Colonic mucosa (tissue), 4 donors: ENCODE measurements around the gene SLC24A5. TPM values are rescaled to one million over a fixed set of nuclear protein-coding genes. Genes with fewer than 3 reads are reported as not detected.

Experiments used
- DNase-seq: peaks from one replicate; pipeline ENCODE4 v3.0.0-alpha.2; 2020
- H3K27ac ChIP-seq: fragments of 200-600 bp; one replicate; pipeline ENCODE4 v1.8.0; 2021
- H3K27me3 ChIP-seq: fragments of 200-600 bp; one replicate; pipeline ENCODE4 v1.8.0; 2021
- H3K36me3 ChIP-seq: fragments of 200-600 bp; one replicate; pipeline ENCODE4 v1.8.0; 2021
- H3K4me1 ChIP-seq: fragments of 200-600 bp; one replicate; pipeline ENCODE4 v1.8.0; 2021; ENCODE audit warnings: mild to moderate bottlenecking
- H3K4me3 ChIP-seq: fragments of 200-600 bp; one replicate; pipeline ENCODE4 v1.8.0; 2021
- H3K9ac ChIP-seq, 2 donors: one replicate each; pipeline ENCODE4 v1.7.0; 2013; ENCODE audit warnings: control low read depth in 2 of 2, low read depth in 2 of 2, low read length in 2 of 2
- H3K9me3 ChIP-seq: fragments of 200-600 bp; one replicate; pipeline ENCODE4 v1.8.0; 2021
- CTCF ChIP-seq: fragments of 200-600 bp; IDR thresholded peaks from one replicate; pipeline ENCODE4 v1.8.0; 2022; ENCODE audit warnings: antibody characterized with exemption, mild to moderate bottlenecking
- intact Hi-C: fragments of 100-400 bp; cut with DNase I; formaldehyde crosslinking; loops from one replicate; pipeline ENCODE4 v1.14.1; 2022
- total RNA-seq, 2 donors: library from RNA; stranded (reverse); fragmentation: NEBNext Ultra II Directional in 1 of 2; extraction: Animal tissue kit (Norgen Biotek cat#: 25700) in 1 of 2; gene quantifications; one replicate each; pipeline ENCODE4 v1.2.1, GENCODE V29; 2021
- donor health status: healthy.
- donor health status: DM: no; HTN: no; CAD: no.
- donor health status: DM: no; HTN: no; CAD: no.

SLC24A5 gene
- total RNA-seq, 2 donors from 2014 or later = not detected

- DNase-seq = no peak
- Histone ChIP-seq H3K4me1 (no peaks in the 10 kb centered on the region), H3K27ac (no peak overlapping the region), H3K27me3 (no peaks in the 10 kb centered on the region), H3K36me3 (no peaks in the 10 kb centered on the region), H3K9me3 (no peaks in the 10 kb centered on the region), H3K9ac (no peak overlapping the region), H3K4me3 (no peak overlapping the region)
- TF ChIP-seq CTCF = no peak
- intact Hi-C loops = no loop called here
Observed at GRCh38 chr15:48097264-48097663, 23.5 kb upstream of the SLC24A5 start.

GRCh38 chr15:48101376-48101961, 19.3 kb upstream of the SLC24A5 start:
- no peak for DNase-seq
- H3K4me3 ChIP-seq = no peak overlapping the region
- H3K4me1 ChIP-seq = no peaks in the 10 kb centered on the region
- intact Hi-C loops = no loop called here
- no peaks in the 10 kb centered on the region for H3K27me3 ChIP-seq
- no peaks in the 10 kb centered on the region for H3K9me3 ChIP-seq
- no peak for TF ChIP-seq CTCF
- no peaks in the 10 kb centered on the region for H3K36me3 ChIP-seq
- H3K27ac ChIP-seq = no peak overlapping the region
- H3K9ac ChIP-seq = no peak overlapping the region

GRCh38 chr15:48102167-48102566, 18.6 kb upstream of the SLC24A5 start:
- intact Hi-C loops = no loop called here
- no peak for TF ChIP-seq CTCF

GRCh38 chr15:48103647-48104046, 17.1 kb upstream of the SLC24A5 start:
- H3K4me1 ChIP-seq = no peaks in the 10 kb centered on the region
- no peaks in the 10 kb centered on the region for H3K9me3 ChIP-seq
- H3K9ac ChIP-seq = no peak overlapping the region
- no peak for DNase-seq
- no peaks in the 10 kb centered on the region for H3K27me3 ChIP-seq
- H3K27ac ChIP-seq = no peak overlapping the region
- no peak overlapping the region for H3K4me3 ChIP-seq
- H3K36me3 ChIP-seq = no peaks in the 10 kb centered on the region
- intact Hi-C loops = no loop called here
- TF ChIP-seq CTCF = no peak

More at GRCh38 chr15:48102167-48102566, 18.6 kb upstream of the SLC24A5 start:
- H3K4me1 ChIP-seq = no peaks in the 10 kb centered on the region
- H3K27me3 ChIP-seq = no peaks in the 10 kb centered on the region
- no peaks in the 10 kb centered on the region for H3K9me3 ChIP-seq
- no peaks in the 10 kb centered on the region for H3K36me3 ChIP-seq
- no peak overlapping the region for H3K9ac ChIP-seq
- DNase-seq = no peak
- no peak overlapping the region for H3K27ac ChIP-seq
- no peak overlapping the region for H3K4me3 ChIP-seq

- H3K4me1 ChIP-seq = no peaks in the 10 kb centered on the region
- no peak for DNase-seq
- no peaks in the 10 kb centered on the region for H3K27me3 ChIP-seq
- H3K9ac ChIP-seq = no peak overlapping the region
- no peaks in the 10 kb centered on the region for H3K9me3 ChIP-seq
- TF ChIP-seq CTCF = no peak
- H3K27ac ChIP-seq = no peak overlapping the region
- H3K4me3 ChIP-seq = no peak overlapping the region
- no peaks in the 10 kb centered on the region for H3K36me3 ChIP-seq
- intact Hi-C loops = no loop called here
Observed at GRCh38 chr15:48105936-48106335, 14.9 kb upstream of the SLC24A5 start.
